Mucosa of descending colon (tissue), 3 donors: ENCODE data around the gene NFS1. TPM values are rescaled to one million over a fixed set of nuclear protein-coding genes. Genes with fewer than 3 reads are reported as not detected.

Source experiments
- ATAC-seq: fragments of 200-7000 bp; cut with Tn5 transposase; one replicate; pipeline ENCODE4 v1.9.1; 2020; ENCODE audit warnings: mild to moderate bottlenecking, moderate library complexity
- DNase-seq, 3 donors: peaks; one replicate each; pipeline ENCODE4 v3.0.0-alpha.2; 2020
- H3K36me3 ChIP-seq: fragments of 200-600 bp; one replicate; pipeline ENCODE4 v1.8.0; 2021; ENCODE audit warnings: low read depth, mild to moderate bottlenecking
- H3K4me1 ChIP-seq: fragments of 200-600 bp; one replicate; pipeline ENCODE4 v1.8.0; 2021; ENCODE audit warnings: low read depth, mild to moderate bottlenecking
- H3K4me3 ChIP-seq: fragments of 200-600 bp; one replicate; pipeline ENCODE4 v1.8.0; 2021; ENCODE audit warnings: mild to moderate bottlenecking
- H3K9me3 ChIP-seq: fragments of 200-600 bp; one replicate; pipeline ENCODE4 v1.8.0; 2021; ENCODE audit warnings: mild to moderate bottlenecking
- CTCF ChIP-seq: fragments of 200-600 bp; IDR thresholded peaks from one replicate; pipeline ENCODE4 v1.8.0; 2022; ENCODE audit warnings: antibody characterized with exemption, mild to moderate bottlenecking
- intact Hi-C, 2 donors: fragments of 100-400 bp; cut with DNase I in 1 of 2; cut with micrococcal nuclease in 1 of 2; formaldehyde crosslinking; loops; one replicate each; pipeline versions ENCODE4 v1.11.0 to v1.11.1; 2022; cut with DNase I, micrococcal nuclease
- total RNA-seq, 3 donors: library from RNA; stranded (reverse); fragmentation: NEBNext Ultra II Directional in 2 of 3; extraction: Animal tissue kit (Norgen Biotek cat#: 25700) in 2 of 3; gene quantifications; one replicate each; pipeline versions ENCODE4 v1.2.1 to v1.2.4, GENCODE V29; 2021 to 2023
- donor health status: DM: no; HTN: no; CAD: no; lungs with moderate emphysema.
- donor health status: DM: no; HTN: no; CAD: no.
- donor health status: DM: no; HTN: yes; CAD: no.

The NFS1 gene
- total RNA-seq, 3 donors from 2014 or later, result 31.2 to 42.8 (median 32.1) TPM

DNA sequence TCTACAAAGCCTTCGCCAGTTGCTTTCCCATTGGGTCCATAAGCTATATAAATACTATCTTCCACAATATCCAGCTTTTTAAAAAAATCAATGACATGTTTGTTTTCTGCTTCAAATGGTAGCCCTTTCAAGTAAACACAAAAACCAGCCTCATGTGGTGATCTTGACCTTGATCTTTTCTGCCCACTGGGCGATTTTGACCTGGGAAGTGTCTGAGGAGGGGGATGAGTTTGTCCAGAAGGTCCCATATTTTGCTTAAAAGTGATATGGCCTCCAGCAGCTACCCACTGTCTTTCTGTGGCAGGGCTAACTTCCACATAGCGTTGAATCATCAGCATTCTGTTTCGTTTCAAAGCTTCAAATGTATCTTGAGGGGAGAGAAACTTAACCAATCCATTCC is 45.3 kb downstream of the NFS1 start:
- Histone ChIP-seq H3K36me3 (no peaks in the 10 kb centered on the region), H3K9me3 (no peaks in the 10 kb centered on the region), H3K4me3 (no peak overlapping the region), H3K4me1 (peaks cover 18% of the 10 kb centered on the region)
- TF ChIP-seq CTCF, result no peak
- no peak for DNase-seq
- intact Hi-C loops, result no loop called here
- ATAC-seq, result no peak

- DNase-seq, result no peak
- Histone ChIP-seq H3K36me3 (no peaks in the 10 kb centered on the region), H3K4me3 (no peak overlapping the region), H3K9me3 (no peaks in the 10 kb centered on the region), H3K4me1 (peaks cover 16% of the 10 kb centered on the region)
- no peak for TF ChIP-seq CTCF
- intact Hi-C loops, result no loop called here
- no peak for ATAC-seq
Measured at GRCh38 chr20:35653430-35653734, 45.8 kb downstream of the NFS1 start.

- Histone ChIP-seq H3K4me1 (peaks cover 14% of the 10 kb centered on the region), H3K36me3 (no peaks in the 10 kb centered on the region), H3K4me3 (no peak overlapping the region), H3K9me3 (no peaks in the 10 kb centered on the region)
- TF ChIP-seq CTCF, result no peak
- ATAC-seq (no peak), DNase-seq (no peak)
- intact Hi-C loops, result no loop called here
Measured at GRCh38 chr20:35652641-35653429, 46.3 kb downstream of the NFS1 start.

GRCh38 chr20:35651958-35652357 is 47.2 kb downstream of the NFS1 start:
- no peak overlapping the region for H3K4me3 ChIP-seq
- peaks cover 7% of the 10 kb centered on the region for H3K4me1 ChIP-seq
- H3K9me3 ChIP-seq, result no peaks in the 10 kb centered on the region
- no peaks in the 10 kb centered on the region for H3K36me3 ChIP-seq
- intact Hi-C loops, result no loop called here
- ATAC-seq, result no peak
- no peak for TF ChIP-seq CTCF
- no peak for DNase-seq

DNA sequence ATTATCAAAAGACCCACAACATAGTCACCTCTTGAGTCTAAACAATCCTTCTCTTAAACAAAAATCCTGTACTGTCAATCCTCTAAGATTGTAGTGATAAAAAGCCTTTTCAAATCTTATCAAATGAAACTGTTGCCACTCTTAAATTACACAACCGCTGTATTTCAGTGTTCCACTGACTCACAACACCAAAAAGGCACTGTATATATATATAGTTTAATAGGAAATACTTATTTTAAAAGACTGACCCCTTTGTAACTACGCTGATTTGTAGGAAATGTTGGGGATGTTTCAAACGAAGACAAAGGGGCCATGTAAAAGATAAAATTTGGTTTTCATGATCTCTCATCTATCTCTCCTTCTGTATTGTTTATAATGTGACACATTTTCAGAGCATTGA is 48.5 kb downstream of the NFS1 start:
- no peaks in the 10 kb centered on the region for H3K4me1 ChIP-seq
- no peaks in the 10 kb centered on the region for H3K36me3 ChIP-seq
- ATAC-seq (no peak), DNase-seq (no peak)
- intact Hi-C loops, result no loop called here
- TF ChIP-seq CTCF, result no peak
- H3K4me3 ChIP-seq, result no peak overlapping the region
- H3K9me3 ChIP-seq, result no peaks in the 10 kb centered on the region

GRCh38 chr20:35648836-35649235 is 50.3 kb downstream of the NFS1 start:
- DNase-seq (no peak), ATAC-seq (no peak)
- no peak for TF ChIP-seq CTCF
- no peaks in the 10 kb centered on the region for H3K9me3 ChIP-seq
- no peaks in the 10 kb centered on the region for H3K4me1 ChIP-seq
- no peaks in the 10 kb centered on the region for H3K36me3 ChIP-seq
- H3K4me3 ChIP-seq, result no peak overlapping the region
- intact Hi-C loops, result no loop called here
